H9 (cell line): ENCODE measurements around the gene SLC16A10. TPM values are rescaled to one million over a fixed set of nuclear protein-coding genes. Genes with fewer than 3 reads are reported as not detected.

Experiments used
- DNase-seq: peaks from one replicate; pipeline ENCODE4 v3.0.0-alpha.2; 2017
- H2AFZ ChIP-seq: one replicate; pipeline ENCODE4 v1.6.1; 2013; ENCODE audit warnings: mild to moderate bottlenecking, low read length, control low read depth, moderate library complexity
- H2AK5ac ChIP-seq: 2 replicates; pipeline ENCODE4 v1.6.1; 2013; ENCODE audit warnings: low read length, control low read depth, mixed read lengths; ENCODE audit not compliant: insufficient read length
- H2BK120ac ChIP-seq: one replicate; pipeline ENCODE4 v1.6.1; 2013; ENCODE audit warnings: low read depth, mild to moderate bottlenecking, low read length, control low read depth, inconsistent platforms; ENCODE audit not compliant: poor library complexity, severe bottlenecking
- H2BK12ac ChIP-seq: 2 replicates; pipeline ENCODE4 v1.6.1; 2013; ENCODE audit warnings: low read length, control low read depth, mixed read lengths, low read depth; ENCODE audit not compliant: insufficient read length
- H2BK15ac ChIP-seq: 2 replicates; pipeline ENCODE4 v1.6.1; 2013; ENCODE audit warnings: low read depth, low read length, control low read depth
- H2BK20ac ChIP-seq: one replicate; pipeline ENCODE4 v1.6.1; 2013; ENCODE audit warnings: low read depth, mild to moderate bottlenecking, low read length, control low read depth, inconsistent platforms; ENCODE audit not compliant: poor library complexity, severe bottlenecking
- H2BK5ac ChIP-seq: 2 replicates; pipeline ENCODE4 v1.6.1; 2013; ENCODE audit warnings: low read length, control low read depth, mixed read lengths; ENCODE audit not compliant: insufficient read length
- H3K14ac ChIP-seq: 2 replicates; pipeline ENCODE4 v1.6.1; 2013; ENCODE audit warnings: low read length, control low read depth; ENCODE audit not compliant: insufficient read depth
- H3K18ac ChIP-seq: 2 replicates; pipeline ENCODE4 v1.6.1; 2013; ENCODE audit warnings: low read depth, mild to moderate bottlenecking, mixed read lengths, low read length, control low read depth; ENCODE audit not compliant: insufficient read length
- H3K23ac ChIP-seq: 2 replicates; pipeline ENCODE4 v1.6.1; 2013; ENCODE audit warnings: low read length, control low read depth, mixed read lengths, low read depth; ENCODE audit not compliant: insufficient read length
- H3K23me2 ChIP-seq: 2 replicates; pipeline ENCODE4 v1.6.1; 2013; ENCODE audit warnings: low read depth, mild to moderate bottlenecking, mixed read lengths, low read length, control low read depth; ENCODE audit not compliant: insufficient read length, poor library complexity, severe bottlenecking
- H3K27ac ChIP-seq: 2 replicates; pipeline ENCODE4 v1.5.1; 2013; ENCODE audit warnings: low read length, control low read depth, mixed read lengths, low read depth; ENCODE audit not compliant: insufficient read length
- H3K27me3 ChIP-seq: 2 replicates; pipeline ENCODE4 v1.6.1; 2013; ENCODE audit warnings: low read length, control low read depth, inconsistent platforms; ENCODE audit not compliant: insufficient read depth
- H3K4ac ChIP-seq: 2 replicates; pipeline ENCODE4 v1.6.1; 2013; ENCODE audit warnings: low read depth, mild to moderate bottlenecking, control low read depth, inconsistent platforms, low read length, moderate library complexity
- H3K4me1 ChIP-seq: 2 replicates; pipeline ENCODE4 v1.6.1; 2013; ENCODE audit warnings: low read length, control low read depth, inconsistent platforms; ENCODE audit not compliant: insufficient read depth
- H3K4me2 ChIP-seq: 2 replicates; pipeline ENCODE4 v1.6.1; 2013; ENCODE audit warnings: low read length, control low read depth, mixed read lengths; ENCODE audit not compliant: insufficient read length, insufficient read depth
- H3K56ac ChIP-seq: 2 replicates; pipeline ENCODE4 v1.6.1; 2013; ENCODE audit warnings: low read depth, mild to moderate bottlenecking, mixed read lengths, low read length, control low read depth; ENCODE audit not compliant: insufficient read length
- H3K79me1 ChIP-seq: 2 replicates; pipeline ENCODE4 v1.6.1; 2013; ENCODE audit warnings: low read depth, mild to moderate bottlenecking, moderate library complexity, low read length, control low read depth, inconsistent platforms; ENCODE audit not compliant: insufficient read depth, poor library complexity, severe bottlenecking
- H3K79me2 ChIP-seq: 2 replicates; pipeline ENCODE4 v1.6.1; 2013; ENCODE audit warnings: low read length, control low read depth, inconsistent platforms; ENCODE audit not compliant: insufficient read depth
- H3K9ac ChIP-seq: 2 replicates; pipeline ENCODE4 v1.6.1; 2013; ENCODE audit warnings: low read length, control low read depth, mixed read lengths; ENCODE audit not compliant: insufficient read length; ENCODE audit errors: extremely low read depth
- H3K9me3 ChIP-seq: one replicate; pipeline ENCODE4 v1.6.1; 2013; ENCODE audit warnings: low read depth, low read length, inconsistent platforms; ENCODE audit not compliant: control insufficient read depth
- H3T11ph ChIP-seq: one replicate; pipeline ENCODE4 v1.6.1; 2013; ENCODE audit warnings: mild to moderate bottlenecking, low read length, control low read depth, inconsistent platforms
- H4K20me1 ChIP-seq: one replicate; pipeline ENCODE4 v1.6.1; 2013; ENCODE audit not compliant: control insufficient read depth, insufficient read length, insufficient read depth
- H4K5ac ChIP-seq: 2 replicates; pipeline ENCODE4 v1.6.1; 2013; ENCODE audit warnings: low read depth, mild to moderate bottlenecking, mixed read lengths, low read length, control low read depth; ENCODE audit not compliant: insufficient read length
- H4K8ac ChIP-seq: replicated peaks from 2 replicates; pipeline ENCODE4 v1.6.1; 2013; ENCODE audit warnings: low read length, control low read depth, mixed read lengths, low read depth; ENCODE audit not compliant: insufficient read length
- H4K91ac ChIP-seq: 2 replicates; pipeline ENCODE4 v1.6.1; 2013; ENCODE audit warnings: low read depth, mild to moderate bottlenecking, moderate library complexity, mixed read lengths, low read length, control low read depth; ENCODE audit not compliant: insufficient read length
- H3K27ac Mint-ChIP-seq, 3 experiments: 2 replicates in 2 of 3; 3 replicates in 1 of 3; pipeline ENCODE4 v1.8.0; 2020 to 2021; ENCODE audit warnings: mixed read lengths in 3 of 3, mild to moderate bottlenecking in 1 of 3, moderate library complexity in 1 of 3
- H3K27me3 Mint-ChIP-seq: 2 replicates; pipeline ENCODE4 v1.8.0; 2021; ENCODE audit warnings: low read depth, mild to moderate bottlenecking, moderate library complexity, mixed read lengths
- H3K36me3 Mint-ChIP-seq, 3 experiments: 2 replicates in 2 of 3; 3 replicates in 1 of 3; pipeline ENCODE4 v1.8.0; 2020 to 2021; ENCODE audit warnings: low read depth in 3 of 3, mixed read lengths in 3 of 3; ENCODE audit not compliant: insufficient read depth in 1 of 3
- H3K4me1 Mint-ChIP-seq, 2 experiments: 2 replicates each; pipeline ENCODE4 v1.8.0; 2020; ENCODE audit warnings: mixed read lengths in 2 of 2
- H3K4me3 Mint-ChIP-seq, 2 experiments: 2 replicates in 1 of 2; 3 replicates in 1 of 2; pipeline ENCODE4 v1.8.0; 2020 to 2021; ENCODE audit warnings: mild to moderate bottlenecking in 2 of 2, mixed read lengths in 2 of 2, moderate library complexity in 1 of 2
- H3K9me3 Mint-ChIP-seq, 2 experiments: 2 replicates in 1 of 2; 3 replicates in 1 of 2; pipeline ENCODE4 v1.8.0; 2020; ENCODE audit warnings: mild to moderate bottlenecking in 2 of 2, mixed read lengths in 2 of 2, moderate library complexity in 1 of 2
- CTCF ChIP-seq: fragments of 200-600 bp; sonication (generic); conservative IDR thresholded peaks from 3 replicates; pipeline ENCODE4 v1.8.0; 2021; ENCODE audit warnings: antibody characterized with exemption, mild to moderate bottlenecking
- WGBS: extraction: QIAGEN DNeasy Blood & Tissue Kit; methylation state at CpG from one replicate; pipeline ENCODE4 v1.1.7; 2013; ENCODE audit warnings: missing lambda C conversion rate, low lambda C conversion rate, mixed read lengths; ENCODE audit not compliant: insufficient read length; ENCODE audit errors: extremely low coverage; 5-methylcytosine and 5-hydroxymethylcytosine counted together
- total RNA-seq: library from RNA; stranded (reverse); gene quantifications from 2 replicates; pipeline ENCODE4 v1.2.1, GENCODE V29; 2021

Gene SLC16A10
- total RNA-seq, 1 experiment from 2014 or later = 11.4 TPM

- H3K4me3 Mint-ChIP-seq = no peak overlapping the region
- no peak overlapping the region for H2AK5ac ChIP-seq
- no peaks in the 10 kb centered on the region for H3K9me3 Mint-ChIP-seq
- no peak overlapping the region for H4K91ac ChIP-seq
- DNase-seq = no peak
- no peaks in the 10 kb centered on the region for H3K79me2 ChIP-seq
- no peak overlapping the region for H3K14ac ChIP-seq
- no peaks in the 10 kb centered on the region for H3K36me3 Mint-ChIP-seq
- TF ChIP-seq CTCF = no peak
- no peak overlapping the region for H3K4ac ChIP-seq
- H3K4me1 Mint-ChIP-seq = peaks cover 3 to 4% of the 10 kb centered on the region in 2 experiments; a peak in 3 of 4 replicates
- no peaks in the 10 kb centered on the region for H3K27me3 ChIP-seq
- H3K27ac Mint-ChIP-seq = no peak overlapping the region
- H2BK12ac ChIP-seq = no peak overlapping the region
- no peak overlapping the region for H2BK15ac ChIP-seq
- H3K9ac ChIP-seq = no peak overlapping the region
- no peaks in the 10 kb centered on the region for H3K79me1 ChIP-seq
- H2AFZ ChIP-seq = no peak overlapping the region
- no peaks in the 10 kb centered on the region for H3K27me3 Mint-ChIP-seq
- H3K4me2 ChIP-seq = no peak overlapping the region
- H3T11ph ChIP-seq = no peak overlapping the region
- H4K8ac ChIP-seq = no peak overlapping the region
- H3K23me2 ChIP-seq = no peaks in the 10 kb centered on the region
- no CpG with 5 or more reads among the region's 3 CpGs for WGBS
- no peak overlapping the region for H3K23ac ChIP-seq
- H3K18ac ChIP-seq = no peak overlapping the region
- no peak overlapping the region for H3K27ac ChIP-seq
- H2BK5ac ChIP-seq = no peak overlapping the region
- no peak overlapping the region for H2BK120ac ChIP-seq
- H4K20me1 ChIP-seq = no peaks in the 10 kb centered on the region
- no peaks in the 10 kb centered on the region for H3K4me1 ChIP-seq
- H3K9me3 ChIP-seq = no peaks in the 10 kb centered on the region
- H4K5ac ChIP-seq = no peak overlapping the region
- no peak overlapping the region for H2BK20ac ChIP-seq
- no peak overlapping the region for H3K56ac ChIP-seq
Observed at GRCh38 chr6:111173946-111174345, 86.6 kb downstream of the SLC16A10 start.
